ENCODE results near the gene SEPHS1. TPM values are rescaled to one million over a fixed set of nuclear protein-coding genes. Genes with fewer than 3 reads are reported as not detected.

The SEPHS1 gene
- total and polyA plus RNA-seq, 2 donors (not counting 1 experiment from before 2014, with no cell fraction given): 14.7 to 29.1 TPM

GRCh38 chr10:13365831-13366230 lies 17.7 kb upstream of the SEPHS1 start:
- H3K27ac Mint-ChIP-seq: no peak overlapping the region
- no peaks in the 10 kb centered on the region for H3K4me1 ChIP-seq (ENCODE audit: control insufficient read depth in 2 of 2, insufficient read depth in 2 of 2, low read length in 2 of 2)
- ATAC-seq (ENCODE audit: low read depth) (no peak), DNase-seq (no peak)
- no peaks in the 10 kb centered on the region for H3K9me3 Mint-ChIP-seq (ENCODE audit: insufficient read depth)
- H3K4me1 Mint-ChIP-seq: no peaks in the 10 kb centered on the region
- no peak overlapping the region for H2AFZ ChIP-seq (ENCODE audit: insufficient read depth, low read depth, low read length, poor library complexity, severe bottlenecking)
- no peaks in the 10 kb centered on the region for H3K9me3 ChIP-seq (ENCODE audit: control extremely low read depth in 1 of 3, control insufficient read depth in 2 of 3, insufficient read depth in 1 of 3, low read length in 2 of 3)
- H3K4me3 Mint-ChIP-seq: no peak overlapping the region
- no peak overlapping the region for H3K9ac ChIP-seq (ENCODE audit: low read length)
- H3K27me3 Mint-ChIP-seq: peaks cover 6% of the 10 kb centered on the region
- ChIA-PET CTCF (no interaction called here), POLR2A (no interaction called here)
- H3K4me3 ChIP-seq (ENCODE audit: control extremely low read depth in 1 of 5, extremely low read depth in 1 of 5, insufficient read depth in 1 of 5, low read depth in 2 of 5, low read length in 4 of 5): no peak overlapping the region
- no peaks in the 10 kb centered on the region for H4K20me1 ChIP-seq (ENCODE audit: control insufficient read depth, insufficient read depth, low read length, poor library complexity, severe bottlenecking)
- no peak overlapping the region for H3K4me2 ChIP-seq (replicated peaks; ENCODE audit: low read depth, low read length, poor library complexity, severe bottlenecking)
- WGBS (ENCODE audit: insufficient coverage): 85% methylated on average over 4 of the region's 6 CpGs
- H3K36me3 ChIP-seq (replicated peaks in 1 of 2; ENCODE audit: control extremely low read depth in 1 of 2, control insufficient read depth in 1 of 2, extremely low read depth in 1 of 2, insufficient read depth in 2 of 2, low read length in 1 of 2): no peaks in the 10 kb centered on the region
- TF ChIP-seq CTCF (IDR thresholded peaks at IDR 0.05) (no peak), EZH2 (IDR thresholded peaks at IDR 0.05; ENCODE audit: borderline replicate concordance, insufficient read depth, low read depth, low read length, poor library complexity, severe bottlenecking) (no peak)
- H3K79me2 ChIP-seq (ENCODE audit: control insufficient read depth, insufficient read depth, low read length): no peaks in the 10 kb centered on the region
- no peak overlapping the region for H3K27ac ChIP-seq (ENCODE audit: low read length in 2 of 2)
- H3K27me3 ChIP-seq (replicated peaks in 1 of 4; ENCODE audit: control extremely low read depth in 1 of 4, control insufficient read depth in 3 of 4, insufficient read depth in 4 of 4, low read length in 3 of 4): no peaks in the 10 kb centered on the region
- intact Hi-C loops (cut with micrococcal nuclease): no loop called here

DNA sequence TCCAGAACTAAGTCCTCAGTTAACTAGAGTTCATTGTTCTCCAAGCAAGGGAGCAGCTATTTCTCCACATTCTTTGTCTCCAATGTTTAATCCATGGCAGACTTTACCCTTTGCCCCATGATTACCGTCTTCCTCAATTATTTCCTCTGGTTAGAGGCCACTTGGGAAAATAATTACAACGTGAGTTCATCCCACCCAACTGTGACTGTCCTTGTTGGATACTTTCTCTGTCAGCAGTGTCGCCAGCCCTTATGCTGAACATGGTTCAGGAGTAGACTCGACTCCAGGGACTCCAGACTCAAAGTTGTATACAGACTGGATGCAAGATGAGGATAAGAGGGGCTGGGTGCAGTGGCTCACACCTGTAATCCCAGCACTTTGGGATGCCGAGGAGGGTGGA lies 17.1 kb upstream of the SEPHS1 start:
- Histone ChIP-seq H2AFZ (ENCODE audit: insufficient read depth, low read depth, low read length, poor library complexity, severe bottlenecking) (no peak overlapping the region), H3K9me3 (ENCODE audit: control extremely low read depth in 1 of 3, control insufficient read depth in 2 of 3, insufficient read depth in 1 of 3, low read length in 2 of 3) (no peaks in the 10 kb centered on the region), H3K36me3 (replicated peaks in 1 of 2; ENCODE audit: control extremely low read depth in 1 of 2, control insufficient read depth in 1 of 2, extremely low read depth in 1 of 2, insufficient read depth in 2 of 2, low read length in 1 of 2) (no peaks in the 10 kb centered on the region), H4K20me1 (ENCODE audit: control insufficient read depth, insufficient read depth, low read length, poor library complexity, severe bottlenecking) (no peaks in the 10 kb centered on the region), H3K4me3 (ENCODE audit: control extremely low read depth in 1 of 5, extremely low read depth in 1 of 5, insufficient read depth in 1 of 5, low read depth in 2 of 5, low read length in 4 of 5) (no peak overlapping the region), H3K79me2 (ENCODE audit: control insufficient read depth, insufficient read depth, low read length) (no peaks in the 10 kb centered on the region), H3K27me3 (replicated peaks in 1 of 4; ENCODE audit: control extremely low read depth in 1 of 4, control insufficient read depth in 3 of 4, insufficient read depth in 4 of 4, low read length in 3 of 4) (no peaks in the 10 kb centered on the region), H3K4me2 (replicated peaks; ENCODE audit: low read depth, low read length, poor library complexity, severe bottlenecking) (no peak overlapping the region), H3K9ac (ENCODE audit: low read length) (no peak overlapping the region), H3K4me1 (ENCODE audit: control insufficient read depth in 2 of 2, insufficient read depth in 2 of 2, low read length in 2 of 2) (no peaks in the 10 kb centered on the region), H3K27ac (ENCODE audit: low read length in 2 of 2) (no peak overlapping the region)
- TF ChIP-seq CTCF (IDR thresholded peaks at IDR 0.05): no peak
- peaks cover 6% of the 10 kb centered on the region for H3K27me3 Mint-ChIP-seq
- no peak overlapping the region for H3K27ac Mint-ChIP-seq
- ChIA-PET POLR2A (no interaction called here), CTCF (no interaction called here)
- no peaks in the 10 kb centered on the region for H3K4me1 Mint-ChIP-seq
- 85% methylated on average over 5 of the region's 5 CpGs for WGBS (ENCODE audit: insufficient coverage)
- intact Hi-C loops (cut with micrococcal nuclease): no loop called here
- H3K9me3 Mint-ChIP-seq (ENCODE audit: insufficient read depth): no peaks in the 10 kb centered on the region
- no peak overlapping the region for H3K4me3 Mint-ChIP-seq
- ATAC-seq (ENCODE audit: low read depth) (no peak), DNase-seq (no peak)
